DMS53 treated with DMSO at 0.1 percent for 48 hours (cell line): Measurements from ENCODE around the gene CFAP57.
A peak's percentile ranks its signal among the peaks of the same experiment; 100 is the strongest.

Source experiments
- DNase-seq: peaks from one replicate; lab custom pipeline; 2025; ENCODE audit not compliant: unreplicated experiment; lab: John Stamatoyannopoulos, UW

CFAP57 gene

DNA sequence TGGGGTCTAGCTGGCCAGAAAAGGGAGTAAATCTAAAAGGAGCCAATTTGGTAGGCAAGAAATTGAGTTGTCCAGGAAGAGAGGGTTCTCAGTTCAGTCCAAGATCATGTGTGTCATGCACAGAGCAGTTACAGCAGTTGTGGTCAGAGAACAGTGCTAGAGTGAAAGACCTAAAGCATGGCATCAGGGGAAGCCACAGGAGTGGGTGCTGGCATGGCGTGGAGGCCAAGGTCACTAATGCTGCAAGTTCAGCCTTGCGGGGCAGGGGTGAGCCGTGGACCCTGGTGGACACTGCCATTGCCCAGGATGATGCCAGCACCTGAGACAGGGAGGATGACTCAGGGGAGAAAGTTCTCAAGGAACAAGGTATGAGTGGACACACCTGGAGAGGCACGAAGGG, 81.0 kb downstream of the CFAP57 start:
- no peak for DNase-seq

DNA sequence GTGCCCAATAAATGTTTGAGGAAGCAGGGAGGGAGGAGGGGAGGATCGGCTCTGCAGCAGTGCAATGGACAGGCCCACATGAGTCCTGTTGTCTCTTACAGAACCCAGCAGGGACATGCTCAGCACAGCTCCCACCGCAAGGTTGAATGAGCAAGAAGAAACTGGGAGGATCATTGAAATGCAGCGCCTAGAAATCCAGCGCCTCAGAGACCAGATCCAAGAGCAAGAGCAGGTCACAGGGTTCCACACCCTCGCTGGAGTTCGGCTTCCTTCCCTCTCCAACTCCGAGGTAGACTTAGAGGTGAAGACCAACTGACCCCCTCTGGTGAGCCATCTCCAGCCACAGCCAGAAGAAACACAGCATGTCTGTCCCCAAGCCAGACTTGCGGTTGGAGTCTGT, 81.7 kb downstream of the CFAP57 start:
- no peak for DNase-seq

- no peak for DNase-seq
Observed at GRCh38 chr1:43255438-43256210, 83.5 kb downstream of the CFAP57 start.

DNA sequence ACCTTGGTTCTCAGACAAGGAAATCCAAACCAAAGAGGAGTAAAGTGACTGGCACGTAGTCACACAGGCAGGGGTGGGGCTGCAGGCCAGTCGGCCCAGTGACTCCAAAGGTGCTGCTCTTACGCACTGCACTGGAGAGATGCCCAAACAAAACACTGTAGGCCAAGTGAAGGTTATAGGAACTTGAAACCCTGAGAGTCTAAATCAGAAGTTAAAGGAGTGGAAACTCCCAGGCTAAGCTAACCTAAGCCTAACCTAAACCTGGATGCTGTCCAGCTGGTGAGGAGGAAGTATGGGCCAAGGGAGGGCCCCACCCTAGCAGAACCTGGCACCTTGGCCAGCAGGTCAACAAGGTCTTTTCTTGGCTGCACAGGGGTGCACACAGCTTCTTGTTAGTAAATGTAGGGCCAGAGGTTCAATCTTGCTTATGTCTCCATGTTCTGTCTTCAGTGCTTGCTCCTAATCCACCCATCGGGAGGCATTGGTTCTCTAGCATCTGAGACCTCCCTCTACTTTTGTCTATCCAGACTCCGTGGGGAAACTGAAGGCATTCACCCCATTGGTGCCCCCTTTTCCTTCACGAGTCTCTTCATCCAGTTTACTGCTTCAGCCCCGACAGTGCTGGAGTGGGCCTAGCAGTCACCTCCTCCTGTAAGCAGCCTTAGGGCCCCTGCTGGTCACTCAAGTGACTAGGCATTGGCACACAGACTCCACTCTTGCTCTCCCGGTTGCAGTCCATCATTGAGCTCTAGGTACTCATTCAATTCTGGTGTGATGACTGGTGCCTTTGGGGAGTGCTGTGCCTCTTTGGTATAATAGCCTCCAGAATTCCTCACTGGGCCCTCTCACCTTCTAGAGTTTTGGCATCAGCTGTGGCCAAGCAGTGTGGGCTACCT, 84.8 kb downstream of the CFAP57 start:
- DNase-seq, result no peak

DNA sequence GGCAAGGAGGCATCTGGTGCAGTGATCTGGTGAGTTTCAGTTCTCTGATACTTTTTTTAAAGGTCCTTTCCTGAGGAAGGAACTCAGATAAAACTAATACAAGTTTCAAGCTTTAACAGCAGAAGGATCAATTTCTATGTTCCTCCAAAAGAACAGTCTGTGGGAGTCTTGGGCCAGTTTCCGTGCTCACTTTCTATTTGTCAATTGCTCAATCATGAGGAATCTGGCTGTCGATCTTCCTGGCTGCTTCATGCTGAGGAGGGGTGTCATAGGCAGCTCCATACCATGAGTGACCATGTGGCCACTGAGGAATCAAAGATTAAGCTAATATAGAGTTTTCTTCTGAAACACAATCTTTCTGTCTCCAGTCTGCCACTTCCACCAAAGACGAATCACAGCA, 86.2 kb downstream of the CFAP57 start:
- no peak for DNase-seq

- DNase-seq, result no peak
Observed at GRCh38 chr1:43265431-43265830, 93.3 kb downstream of the CFAP57 start.

DNA sequence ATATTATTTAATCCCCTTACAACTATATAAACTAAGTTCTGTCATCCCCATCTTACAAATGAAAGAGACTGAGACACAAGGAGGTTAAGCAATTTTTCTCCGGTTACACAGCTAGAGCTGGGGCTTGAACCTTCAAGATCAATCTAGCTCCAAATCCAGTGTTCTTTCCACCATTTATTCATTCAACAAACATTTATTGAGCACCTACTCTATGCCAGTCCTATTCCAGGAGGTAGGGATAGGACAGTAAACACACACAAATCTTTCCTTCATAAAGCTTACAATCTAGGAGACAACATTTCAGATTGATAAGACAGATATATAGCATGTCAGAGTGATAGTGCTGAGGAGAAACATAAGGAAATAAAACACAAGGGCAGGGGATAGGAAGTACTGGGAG, 94.8 kb downstream of the CFAP57 start:
- no peak for DNase-seq

DNA sequence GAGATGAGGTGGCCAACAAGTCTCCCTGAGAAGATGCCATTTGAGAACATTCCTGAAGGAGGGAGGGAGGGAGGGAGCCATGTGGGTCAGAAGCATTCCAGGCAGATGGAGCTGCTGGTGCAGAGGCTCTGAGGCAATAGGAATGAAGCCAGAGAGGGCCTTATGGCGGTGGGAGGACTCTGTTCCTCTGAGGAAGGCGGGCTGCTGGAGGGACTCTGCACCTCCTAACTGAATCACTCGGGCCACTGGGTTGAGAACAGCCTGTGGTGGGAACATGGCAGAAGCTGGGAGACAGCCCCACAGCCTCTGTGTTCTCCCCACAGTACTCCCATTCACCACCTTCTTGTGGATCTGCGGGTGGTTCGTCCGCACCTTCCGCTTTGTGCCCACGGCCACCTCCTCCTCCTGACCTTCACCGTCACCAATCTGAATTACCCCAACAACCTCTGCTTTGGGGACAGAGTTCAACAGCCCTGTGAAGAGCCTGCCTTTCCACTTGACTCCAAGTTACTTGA, 95.2 kb downstream of the CFAP57 start:
- DNase-seq, result no peak

DNA sequence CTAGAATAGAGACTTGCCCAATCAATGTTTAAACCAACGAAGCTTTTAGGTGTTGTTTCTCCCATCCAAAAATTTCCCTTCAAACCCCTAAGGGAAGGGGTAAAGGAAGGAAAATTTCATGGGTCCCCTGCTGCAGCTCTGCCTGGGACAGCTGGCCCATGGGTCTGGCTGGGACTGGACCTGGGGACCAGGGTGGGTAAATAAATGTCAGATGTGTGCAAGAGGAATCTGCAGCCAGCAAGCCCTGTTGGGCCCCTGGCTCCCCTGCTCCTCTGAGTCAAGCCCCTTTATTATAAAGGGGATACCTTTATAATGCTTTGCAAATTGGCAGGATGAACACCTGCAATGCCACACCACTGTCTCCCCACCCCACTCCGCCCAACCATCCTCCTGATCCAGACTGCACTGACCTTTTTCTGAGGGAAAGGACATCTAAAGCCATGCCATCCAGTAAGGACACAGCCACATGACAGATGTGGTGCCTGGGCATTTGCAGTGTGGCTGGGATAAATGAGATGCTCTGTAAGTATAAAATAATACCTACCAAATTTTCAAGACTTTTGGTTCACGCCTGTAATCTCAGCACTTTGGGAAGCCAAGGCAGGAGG, 95.8 kb downstream of the CFAP57 start:
- no peak for DNase-seq

- peak; percentile 56 for DNase-seq
Observed at GRCh38 chr1:43269627-43270375, 97.7 kb downstream of the CFAP57 start, which contains the start of gene TMEM125. Gene TMEM125, plus strand, starts transcription at chr1:43269983. Its CDS starts 2,740 bp downstream, at chr1:43272723.

GRCh38 chr1:43270421-43271095, 98.4 kb downstream of the CFAP57 start:
- peak; percentile 92 for DNase-seq

DNA sequence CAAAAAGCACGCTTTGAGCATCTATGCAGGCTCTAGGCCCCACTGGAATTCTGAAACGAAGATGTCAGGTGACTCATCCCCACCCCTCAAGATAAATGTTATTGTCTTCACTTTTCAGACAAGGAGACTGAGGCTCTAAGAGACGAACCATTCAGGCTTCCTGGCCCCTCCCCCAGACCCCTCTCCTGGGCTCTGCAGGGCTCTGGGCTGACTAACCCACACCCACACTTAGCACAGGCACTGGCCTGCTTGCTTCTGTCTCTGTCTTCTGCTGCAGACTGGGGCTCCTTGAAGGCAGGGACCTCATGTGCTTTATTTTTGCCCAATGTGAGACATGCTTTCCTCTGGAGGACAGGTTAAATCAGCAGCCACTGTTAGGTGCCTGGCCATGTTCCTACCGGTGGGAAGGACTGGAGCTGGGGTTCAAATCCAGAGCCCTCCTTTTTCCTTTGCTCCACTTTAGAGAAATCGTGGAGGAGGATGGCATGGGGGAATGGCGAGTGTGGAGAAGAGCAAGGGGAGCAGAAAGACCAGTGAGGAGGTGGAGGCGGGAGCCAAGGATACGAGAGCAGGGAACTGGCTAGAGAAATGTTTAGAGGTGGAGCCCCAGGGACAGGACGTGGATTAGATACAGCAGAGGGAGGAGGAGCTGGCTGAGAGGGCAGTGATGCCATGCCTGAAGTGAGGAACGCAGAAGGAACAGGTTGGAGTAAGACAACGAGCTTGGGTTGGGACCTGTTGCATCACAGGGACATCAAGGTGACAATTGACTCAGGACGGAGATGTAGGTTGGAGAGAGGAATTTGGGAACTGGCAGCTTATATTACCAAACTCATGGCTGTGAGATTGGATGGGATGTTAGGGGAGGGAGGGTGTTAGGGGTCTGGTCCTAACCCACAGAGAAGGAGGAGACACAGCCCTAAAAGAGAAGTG, 99.3 kb downstream of the CFAP57 start:
- DNase-seq, result no peak

DNA sequence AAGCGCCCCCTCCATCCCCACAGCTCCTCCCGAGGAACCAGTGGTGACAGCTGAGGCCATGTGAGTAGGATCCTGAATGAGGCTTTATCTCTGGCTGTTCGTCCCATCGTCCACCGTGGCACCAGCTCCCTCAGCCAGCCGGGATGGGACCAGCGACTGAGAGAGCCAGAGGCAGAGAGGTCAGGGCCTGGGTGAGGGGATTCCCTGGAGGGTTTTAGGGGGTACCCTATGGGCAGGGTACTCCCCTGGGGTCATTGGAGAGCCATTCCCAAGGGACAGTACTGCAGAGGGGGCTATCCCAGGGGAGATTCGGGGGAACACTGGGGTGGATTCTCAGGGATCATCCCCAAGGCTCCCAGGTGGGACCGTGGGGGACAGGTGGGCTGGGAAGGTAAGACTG, 100.0 kb downstream of the CFAP57 start:
- no peak for DNase-seq

DNA sequence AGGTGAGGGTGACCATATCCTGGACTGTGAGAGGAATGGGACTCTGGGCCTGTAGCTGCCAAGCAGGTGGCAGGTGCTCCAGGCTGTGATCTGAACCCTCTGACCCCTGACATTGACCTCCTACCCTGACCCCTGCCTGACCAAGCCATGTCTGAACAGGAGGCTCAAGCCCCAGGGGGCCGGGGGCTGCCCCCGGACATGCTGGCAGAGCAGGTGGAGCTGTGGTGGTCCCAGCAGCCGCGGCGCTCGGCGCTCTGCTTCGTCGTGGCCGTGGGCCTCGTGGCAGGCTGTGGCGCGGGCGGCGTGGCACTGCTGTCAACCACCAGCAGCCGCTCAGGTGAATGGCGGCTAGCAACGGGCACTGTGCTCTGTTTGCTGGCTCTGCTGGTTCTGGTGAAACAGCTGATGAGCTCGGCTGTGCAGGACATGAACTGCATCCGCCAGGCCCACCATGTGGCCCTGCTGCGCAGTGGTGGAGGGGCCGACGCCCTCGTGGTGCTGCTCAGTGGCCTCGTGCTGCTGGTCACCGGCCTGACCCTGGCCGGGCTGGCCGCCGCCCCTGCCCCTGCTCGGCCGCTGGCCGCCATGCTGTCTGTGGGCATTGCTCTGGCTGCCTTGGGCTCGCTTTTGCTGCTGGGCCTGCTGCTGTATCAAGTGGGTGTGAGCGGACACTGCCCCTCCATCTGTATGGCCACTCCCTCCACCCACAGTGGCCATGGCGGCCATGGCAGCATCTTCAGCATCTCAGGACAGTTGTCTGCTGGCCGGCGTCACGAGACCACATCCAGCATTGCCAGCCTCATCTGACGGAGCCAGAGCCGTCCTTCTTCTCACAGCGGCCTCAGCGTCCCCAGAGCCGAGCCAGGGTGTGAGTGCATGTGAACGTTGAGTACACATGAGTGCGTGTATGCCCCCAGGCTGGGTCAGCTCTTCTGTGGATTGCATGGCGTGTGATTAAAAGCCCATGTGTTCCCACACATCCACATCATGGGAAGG, 100.7 kb downstream of the CFAP57 start:
- no peak for DNase-seq

DNA sequence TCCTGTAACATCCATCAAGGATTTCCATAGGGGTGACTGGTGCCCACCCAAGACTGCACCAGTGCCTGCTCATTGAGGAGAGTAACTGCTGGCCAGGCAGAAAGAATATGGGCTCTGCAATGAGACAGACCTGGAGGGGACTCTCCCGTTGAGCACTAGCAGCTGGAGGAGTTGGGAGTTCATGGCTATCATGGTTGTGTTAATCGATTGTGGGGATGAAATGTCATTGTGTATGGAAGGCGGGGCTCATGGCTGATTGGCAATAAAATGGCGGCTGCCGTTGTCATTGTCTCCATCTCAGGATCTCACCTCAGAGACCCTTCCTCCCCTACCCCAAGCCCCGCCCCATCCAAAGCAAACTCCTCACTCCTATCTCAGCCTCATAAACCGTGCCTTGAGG, 101.6 kb downstream of the CFAP57 start:
- no peak for DNase-seq

DNA sequence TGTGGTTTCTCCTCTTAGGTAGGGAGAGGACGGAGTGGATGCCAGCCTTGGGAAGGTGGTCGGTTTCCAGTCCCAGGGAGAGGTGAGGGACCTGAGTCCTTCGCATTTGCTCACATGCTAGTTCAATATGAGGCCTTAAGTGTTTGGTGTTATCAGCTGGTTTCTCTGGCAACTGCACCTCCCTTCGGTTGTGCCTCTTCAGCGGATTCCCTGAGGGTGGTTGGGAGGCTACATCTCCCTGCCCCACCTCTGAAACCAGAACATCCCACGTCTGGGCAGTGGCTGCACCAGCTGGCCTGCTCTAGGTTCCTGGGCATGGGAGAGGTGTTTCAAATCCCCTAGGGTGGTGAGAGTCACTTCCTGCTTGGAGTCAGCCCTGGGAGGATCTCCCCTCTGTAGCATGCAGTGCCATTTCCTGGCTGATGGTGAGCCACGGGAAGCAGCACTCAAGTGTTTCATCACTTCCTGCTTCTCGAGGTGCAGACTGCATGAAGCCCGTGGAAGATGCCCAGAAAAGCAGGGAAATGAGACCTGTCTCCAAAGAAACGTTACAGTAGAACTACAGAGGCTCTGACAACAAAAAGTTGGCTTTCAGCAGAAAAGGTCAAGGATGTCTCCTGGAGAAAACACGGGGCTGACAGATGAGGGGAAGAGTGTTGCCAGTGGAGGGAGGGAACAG, 102.1 kb downstream of the CFAP57 start:
- peak; percentile 83 for DNase-seq

- DNase-seq, result no peak
Observed at GRCh38 chr1:43274804-43275180, 102.7 kb downstream of the CFAP57 start.
